ENCODE results near the gene PIK3C2A.

The PIK3C2A gene

GRCh38 chr11:17207317-17208256 is at the start of gene PIK3C2A:
Gene PIK3C2A (minus strand): TSS chr11:17207986. CDS start chr11:17169741, 38,245 bp downstream.
- Histone ChIP-seq H4K20me1 (ENCODE audit: insufficient read depth) (no peaks in the 10 kb centered on the region), H3K27ac (peak within 1 kb of the TSS; percentile 51), H3K36me3 (ENCODE audit: insufficient read depth) (no peaks in the 10 kb centered on the region), H3K79me2 (ENCODE audit: insufficient read depth, low read depth) (peaks cover 24% of the 10 kb centered on the region), H2AFZ (ENCODE audit: low read depth) (peak within 1 kb of the TSS; percentile 95), H3K9ac (peak within 1 kb of the TSS; percentile 76), H3K27me3 (ENCODE audit: insufficient read depth, low read depth) (no peaks in the 10 kb centered on the region), H3K4me2 (peak within 1 kb of the TSS; percentile 94), H3K4me3 (IDR thresholded peaks at IDR 0.05; ENCODE audit: insufficient read depth, low read depth, low read length) (no peak within 1 kb of the TSS), H3K4me1 (ENCODE audit: low read depth, poor library complexity, severe bottlenecking) (peaks cover 27% of the 10 kb centered on the region)
- TF ChIP-seq CTCF (conservative IDR thresholded peaks at IDR 0.05; ENCODE audit: low read depth, low read length): no peak

- no peak overlapping the region for H3K4me2 ChIP-seq
- H3K36me3 ChIP-seq (ENCODE audit: insufficient read depth): no peaks in the 10 kb centered on the region
- H3K9ac ChIP-seq: no peak overlapping the region
- no peak overlapping the region for H3K27ac ChIP-seq
- peaks cover 7% of the 10 kb centered on the region for H3K4me1 ChIP-seq (ENCODE audit: low read depth, poor library complexity, severe bottlenecking)
- H4K20me1 ChIP-seq (ENCODE audit: insufficient read depth): no peaks in the 10 kb centered on the region
- no peaks in the 10 kb centered on the region for H3K27me3 ChIP-seq (ENCODE audit: insufficient read depth, low read depth)
- no peak for TF ChIP-seq CTCF (conservative IDR thresholded peaks at IDR 0.05; ENCODE audit: low read depth, low read length)
- H2AFZ ChIP-seq (ENCODE audit: low read depth): no peak overlapping the region
- no peak overlapping the region for H3K4me3 ChIP-seq (IDR thresholded peaks at IDR 0.05; ENCODE audit: insufficient read depth, low read depth, low read length)
- no peaks in the 10 kb centered on the region for H3K79me2 ChIP-seq (ENCODE audit: insufficient read depth, low read depth)
These were observed 49.4 kb upstream of the PIK3C2A start for GRCh38 chr11:17257196-17257595.

GRCh38 chr11:17256512-17256911 is 48.7 kb upstream of the PIK3C2A start:
- no peaks in the 10 kb centered on the region for H3K27me3 ChIP-seq (ENCODE audit: insufficient read depth, low read depth)
- H3K9ac ChIP-seq: no peak overlapping the region
- H3K27ac ChIP-seq: no peak overlapping the region
- H3K4me2 ChIP-seq: no peak overlapping the region
- TF ChIP-seq CTCF (conservative IDR thresholded peaks at IDR 0.05; ENCODE audit: low read depth, low read length): no peak
- no peaks in the 10 kb centered on the region for H3K36me3 ChIP-seq (ENCODE audit: insufficient read depth)
- no peak overlapping the region for H2AFZ ChIP-seq (ENCODE audit: low read depth)
- no peaks in the 10 kb centered on the region for H3K79me2 ChIP-seq (ENCODE audit: insufficient read depth, low read depth)
- H3K4me3 ChIP-seq (IDR thresholded peaks at IDR 0.05; ENCODE audit: insufficient read depth, low read depth, low read length): no peak overlapping the region
- peaks cover 7% of the 10 kb centered on the region for H3K4me1 ChIP-seq (ENCODE audit: low read depth, poor library complexity, severe bottlenecking)
- H4K20me1 ChIP-seq (ENCODE audit: insufficient read depth): no peaks in the 10 kb centered on the region

- Histone ChIP-seq H3K4me1 (ENCODE audit: low read depth, poor library complexity, severe bottlenecking) (no peaks in the 10 kb centered on the region), H2AFZ (ENCODE audit: low read depth) (no peak overlapping the region), H3K9ac (no peak overlapping the region), H3K27ac (no peak overlapping the region), H3K79me2 (ENCODE audit: insufficient read depth, low read depth) (no peaks in the 10 kb centered on the region), H4K20me1 (ENCODE audit: insufficient read depth) (no peaks in the 10 kb centered on the region), H3K4me3 (IDR thresholded peaks at IDR 0.05; ENCODE audit: insufficient read depth, low read depth, low read length) (no peak overlapping the region), H3K27me3 (ENCODE audit: insufficient read depth, low read depth) (no peaks in the 10 kb centered on the region), H3K4me2 (no peak overlapping the region), H3K36me3 (ENCODE audit: insufficient read depth) (no peaks in the 10 kb centered on the region)
- TF ChIP-seq CTCF (conservative IDR thresholded peaks at IDR 0.05; ENCODE audit: low read depth, low read length): no peak
These were observed 44.9 kb upstream of the PIK3C2A start for GRCh38 chr11:17252704-17253103.
